Endothelial cell of umbilical vein (primary cell): ENCODE data around the gene SLC26A3. TPM values are rescaled to one million over a fixed set of nuclear protein-coding genes. Genes with fewer than 3 reads are reported as not detected.

Source experiments
- BruUV-seq: library from RNA; stranded (reverse); fragments of 400-500 nt; replicated peaks from 2 replicates; lab custom pipeline; 2021; lab: Mats Ljungman, UMichigan
- CTCF ChIA-PET: fragments of 300-600, 350-600 bp; sonication (Branson Sonifier 250); formaldehyde crosslinking; loops from one replicate; lab custom pipeline; 2021; ENCODE audit warnings: antibody characterized with exemption, inconsistent platforms; lab: Charles Lee
- POLR2A ChIA-PET: fragments of 300-600, 350-600 bp; sonication (Branson Sonifier 250); formaldehyde crosslinking; loops from one replicate; lab custom pipeline; 2021; ENCODE audit warnings: antibody characterized with exemption, inconsistent platforms; lab: Charles Lee
- DNase-seq: peaks from one replicate; pipeline ENCODE4 v3.0.0-alpha.2; 2011; ENCODE audit warnings: low read depth, low spot score
- FAIRE-seq: peaks from 2 replicates; lab custom pipeline; 2011; peaks lifted over from hg19 to GRCh38; lab: Jason Lieb, UNC
- H2AFZ ChIP-seq: 2 replicates; pipeline ENCODE4 v1.6.0; 2012; ENCODE audit warnings: low read depth, low read length, control low read depth, inconsistent platforms
- H3K27ac ChIP-seq: 2 replicates; pipeline ENCODE4 v1.5.1; 2011; ENCODE audit warnings: low read depth, mild to moderate bottlenecking, control low read depth, low read length, moderate library complexity; ENCODE audit not compliant: insufficient read depth
- H3K27me3 ChIP-seq, 2 experiments: 2 replicates each; pipeline versions ENCODE4 v1.6.0 to v1.6.1; 2011; ENCODE audit warnings: low read length in 2 of 2, mixed read lengths in 1 of 2; ENCODE audit not compliant: control insufficient read depth in 2 of 2, insufficient read depth in 2 of 2
- H3K36me3 ChIP-seq, 2 experiments: 2 replicates in 1 of 2; 3 replicates in 1 of 2; pipeline ENCODE4 v1.5.1; 2011; ENCODE audit warnings: low read length in 2 of 2, mild to moderate bottlenecking in 1 of 2, moderate library complexity in 1 of 2; ENCODE audit not compliant: control insufficient read depth in 2 of 2, insufficient read depth in 2 of 2; ENCODE audit errors: extremely low read depth in 1 of 2
- H3K4me1 ChIP-seq: 3 replicates; pipeline ENCODE4 v1.5.1; 2011; ENCODE audit warnings: mild to moderate bottlenecking, low read length; ENCODE audit not compliant: control insufficient read depth, insufficient read depth; ENCODE audit errors: extremely low read depth
- H3K4me2 ChIP-seq: 2 replicates; pipeline ENCODE4 v1.6.1; 2011; ENCODE audit warnings: low read length, control low read depth, mixed read lengths; ENCODE audit not compliant: insufficient read depth
- H3K4me3 ChIP-seq, 3 experiments: fragments of 200-600 bp in 1 of 3; sonication (generic), shearing (Covaris generic) in 1 of 3; replicated peaks in 1 of 3; 2 replicates each; pipeline ENCODE4 v1.5.1; 2011 to 2016; ENCODE audit warnings: control low read depth in 3 of 3, low read length in 3 of 3, mild to moderate bottlenecking in 2 of 3, inconsistent platforms in 1 of 3, low read depth in 1 of 3, moderate library complexity in 1 of 3; ENCODE audit not compliant: insufficient read depth in 1 of 3
- H3K79me2 ChIP-seq: 2 replicates; pipeline ENCODE4 v1.6.0; 2012; ENCODE audit warnings: low read length, inconsistent platforms; ENCODE audit not compliant: control insufficient read depth, insufficient read depth
- H3K9ac ChIP-seq: replicated peaks from 2 replicates; pipeline ENCODE3; 2011; ENCODE audit warnings: low read length, control low read depth; ENCODE audit not compliant: insufficient read depth; ENCODE audit errors: extremely low read depth
- H3K9me1 ChIP-seq: replicated peaks from 3 replicates; pipeline ENCODE4 v1.6.0; 2011; ENCODE audit warnings: mild to moderate bottlenecking, low read length; ENCODE audit not compliant: control insufficient read depth, insufficient read depth; ENCODE audit errors: extremely low read depth
- H3K9me3 ChIP-seq: replicated peaks from 2 replicates; pipeline ENCODE4 v1.5.1; 2012; ENCODE audit warnings: low read length, inconsistent platforms; ENCODE audit not compliant: control insufficient read depth, insufficient read depth
- H4K20me1 ChIP-seq: replicated peaks from 2 replicates; pipeline ENCODE3; 2011; ENCODE audit warnings: mild to moderate bottlenecking, low read length; ENCODE audit not compliant: control insufficient read depth, insufficient read depth; ENCODE audit errors: extremely low read depth
- CTCF ChIP-seq, 2 donors: IDR thresholded peaks; 1 replicate in 1 of 2; 2 replicates in 1 of 2; pipeline ENCODE4 v1.5.1; 2011; ENCODE audit warnings: low read length in 2 of 2, mild to moderate bottlenecking in 2 of 2, moderate library complexity in 2 of 2, control low read depth in 1 of 2, inconsistent platforms in 1 of 2, low read depth in 1 of 2; ENCODE audit not compliant: insufficient read depth in 1 of 2; ENCODE audit errors: extremely low read depth in 1 of 2
- EZH2 ChIP-seq: IDR thresholded peaks from 2 replicates; pipeline ENCODE4 v1.6.1; 2012; ENCODE audit warnings: borderline replicate concordance, low read depth, mild to moderate bottlenecking, moderate library complexity, low read length, inconsistent platforms; ENCODE audit not compliant: severe bottlenecking
- FOS ChIP-seq: IDR thresholded peaks from 2 replicates; pipeline ENCODE4 v1.6.1; 2011; ENCODE audit warnings: mild to moderate bottlenecking, low read length, moderate library complexity, borderline replicate concordance; ENCODE audit not compliant: insufficient read depth
- GATA2 ChIP-seq: IDR thresholded peaks from 2 replicates; pipeline ENCODE4 v1.7.0; 2011; ENCODE audit warnings: low read depth, mild to moderate bottlenecking, moderate library complexity, mixed read lengths, low read length; ENCODE audit not compliant: insufficient read length, insufficient read depth
- JUN ChIP-seq: IDR thresholded peaks from 2 replicates; pipeline ENCODE4 v1.6.1; 2011; ENCODE audit warnings: borderline replicate concordance, low read depth; ENCODE audit not compliant: insufficient read length, insufficient read depth
- MAX ChIP-seq: IDR thresholded peaks from 2 replicates; pipeline ENCODE4 v1.6.1; 2011; ENCODE audit not compliant: insufficient read depth, insufficient read length
- MYC ChIP-seq: IDR thresholded peaks from one replicate; pipeline ENCODE4 v1.6.1; 2011; ENCODE audit warnings: mild to moderate bottlenecking, low read depth, low read length
- POLR2A ChIP-seq: IDR thresholded peaks from 2 replicates; pipeline ENCODE4 v1.6.1; 2012; ENCODE audit warnings: low read depth, mild to moderate bottlenecking, control low read depth, low read length
- POLR2AphosphoS5 ChIP-seq: IDR thresholded peaks from 2 replicates; pipeline ENCODE4 v1.6.1; 2012; ENCODE audit warnings: low read depth, mild to moderate bottlenecking, control low read depth, low read length, moderate library complexity; ENCODE audit not compliant: insufficient read depth
- dilution Hi-C: fragments of 300-500 bp; cut with MboI; formaldehyde crosslinking; loops from one replicate; pipeline ENCODE4 v1.15.0; 2019; ENCODE audit warnings: low sequenced_read_pairs; ENCODE audit not compliant: extremely low pct_ligation_motif_present
- intact Hi-C: fragments of 100-400 bp; cut with micrococcal nuclease; formaldehyde crosslinking; loops from one replicate; pipeline ENCODE4 v1.10.0; 2022
- polyA plus RNA-seq, 4 experiments: library from polyadenylated mRNA; depleted of rRNA in 3 of 4; stranded (reverse) in 3 of 4; unstranded in 1 of 4; fragments of >200 nt; gene quantifications; 2 replicates each; pipeline versions ENCODE4 v1.2.1 to v1.2.3, GENCODE V29; 2011 to 2012; ENCODE audit warnings: missing spikeins in 1 of 4
- total RNA-seq: library from RNA; stranded (reverse); gene quantifications from 2 replicates; pipeline ENCODE4 v1.2.3, GENCODE V29; 2021

The SLC26A3 gene
- total and polyA plus RNA-seq, 2 donors (not counting 3 experiments of a cell fraction or from before 2014, with no cell fraction given) = not detected

DNA sequence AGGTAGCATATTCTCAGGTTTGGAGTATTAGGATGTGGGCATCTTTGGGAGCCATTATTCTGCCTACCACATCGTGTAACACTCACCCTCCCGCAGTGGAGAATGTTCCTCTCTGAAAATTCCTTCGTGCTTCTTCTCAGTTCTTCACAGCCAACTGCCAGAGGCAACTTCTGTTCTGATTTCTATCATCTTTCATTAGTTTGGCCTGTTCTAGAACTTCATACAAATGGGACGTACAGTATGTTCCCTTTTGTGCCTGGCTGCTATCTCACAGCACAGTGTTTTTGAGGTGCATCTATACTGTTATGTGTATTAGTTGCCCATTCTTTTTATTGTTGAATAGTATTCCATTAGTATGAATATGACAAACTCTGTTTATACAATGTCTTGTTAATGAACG, 8.9 kb upstream of the SLC26A3 start:
- intact Hi-C loops = no loop called here
- no peak for DNase-seq
- no TSS peak for BruUV-seq

DNA sequence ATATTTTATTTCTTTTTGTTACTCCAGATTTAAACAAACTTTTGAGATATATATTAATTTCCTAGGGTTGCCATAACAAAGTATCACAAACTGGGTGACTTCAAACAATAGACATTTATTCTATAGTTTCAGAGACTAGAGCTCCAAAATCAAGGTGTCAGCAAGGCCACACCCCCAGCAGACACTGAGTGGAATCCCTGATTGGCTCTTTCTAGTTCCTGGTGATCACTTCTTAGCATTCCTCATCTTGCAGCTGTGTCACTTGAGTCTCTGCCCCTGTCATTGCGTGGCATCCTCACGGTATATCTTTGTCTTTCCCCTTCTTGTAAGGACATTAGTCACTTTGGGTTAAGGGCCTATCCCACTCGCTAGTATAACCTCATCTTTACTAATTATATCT, 7.6 kb upstream of the SLC26A3 start:
- Histone ChIP-seq H3K36me3 (no peaks in the 10 kb centered on the region), H3K27ac (no peak overlapping the region), H3K27me3 (peaks cover 0 to 2% of the 10 kb centered on the region in 2 experiments), H3K9me1 (no peaks in the 10 kb centered on the region), H3K4me1 (no peaks in the 10 kb centered on the region), H3K4me3 (no peak overlapping the region), H3K9me3 (no peaks in the 10 kb centered on the region), H3K9ac (no peak overlapping the region), H3K4me2 (no peak overlapping the region), H2AFZ (no peak overlapping the region), H3K79me2 (no peaks in the 10 kb centered on the region), H4K20me1 (no peaks in the 10 kb centered on the region)
- FAIRE-seq (no peak), DNase-seq (no peak)
- ChIA-PET POLR2A (no interaction called here), CTCF (no interaction called here)
- dilution Hi-C loops = no loop called here
- no TSS peak for BruUV-seq
- no peak for TF ChIP-seq GATA2
- no peak for TF ChIP-seq POLR2A
- no peak for TF ChIP-seq EZH2
- TF ChIP-seq MYC = no peak
- no peak for TF ChIP-seq MAX
- no peak for TF ChIP-seq FOS
- TF ChIP-seq POLR2AphosphoS5 = no peak
- no peak for TF ChIP-seq JUN
- TF ChIP-seq CTCF (IDR thresholded peaks at IDR 0.05; ENCODE audit: extremely low read depth in 1 of 2, insufficient read depth in 1 of 2, low read depth in 1 of 2, low read length in 2 of 2) = no peak
- intact Hi-C loops = no loop called here

More for the DNA sequence above, 8.9 kb upstream of the SLC26A3 start:
- Histone ChIP-seq H3K27me3 (peaks cover 0 to 2% of the 10 kb centered on the region in 2 experiments), H3K4me3 (no peak overlapping the region), H3K9me3 (no peaks in the 10 kb centered on the region), H2AFZ (no peak overlapping the region), H3K9ac (no peak overlapping the region), H3K4me1 (no peaks in the 10 kb centered on the region), H3K27ac (no peak overlapping the region), H3K79me2 (no peaks in the 10 kb centered on the region), H3K4me2 (no peak overlapping the region), H3K36me3 (no peaks in the 10 kb centered on the region), H3K9me1 (no peaks in the 10 kb centered on the region), H4K20me1 (no peaks in the 10 kb centered on the region)
- TF ChIP-seq CTCF (IDR thresholded peaks at IDR 0.05; ENCODE audit: extremely low read depth in 1 of 2, insufficient read depth in 1 of 2, low read depth in 1 of 2, low read length in 2 of 2) = no peak
- dilution Hi-C loops = no loop called here
- ChIA-PET CTCF (no interaction called here), POLR2A (no interaction called here)
- no peak for FAIRE-seq
